Bronchus fibroblast of lung (primary cell): ENCODE measurements around the gene HMGCS1. TPM values are rescaled to one million over a fixed set of nuclear protein-coding genes. Genes with fewer than 3 reads are reported as not detected.

Experiments used
- total RNA-seq: library from RNA; depleted of rRNA; stranded (reverse); fragments of >200 nt; gene quantifications from 2 replicates; pipeline ENCODE4 v1.2.3, GENCODE V29; 2015

The HMGCS1 gene
- 247 TPM in 2 replicates for total RNA-seq

GRCh38 chr5:43313035-43313853 is at the start of gene HMGCS1:
Gene HMGCS1 (minus strand): TSS chr5:43313412. CDS start chr5:43298965, 14,447 bp downstream.

Other genes with a start within 250 kb of the HMGCS1 start
- gene ZNF131, start 192.5 kb downstream of the HMGCS1 start, total RNA-seq, result 16.0 and 22.6 TPM in 2 replicates
- gene NIM1K, start 121.2 kb downstream of the HMGCS1 start, total RNA-seq, result 0.74 and 1.0 TPM in 2 replicates
- gene CCL28, start 99.0 kb upstream of the HMGCS1 start, total RNA-seq, result 0.34 and 0.89 TPM in 2 replicates
- 4.2 and 5.6 TPM in 2 replicates for gene TMEM267, start 170.5 kb upstream of the HMGCS1 start, total RNA-seq
- 7.6 and 7.7 TPM in 2 replicates for gene C5orf34, start 201.7 kb upstream of the HMGCS1 start, total RNA-seq
- 81.2 and 85.6 TPM in 2 replicates for gene PAIP1, start 243.7 kb upstream of the HMGCS1 start, total RNA-seq